GM23338 (cell line): ENCODE results near the gene FBXW7.

Experiments used
- CTCF ChIP-seq, 2 experiments: fragments of 200-600 bp in 1 of 2; sonication (generic) in 1 of 2; conservative IDR thresholded peaks; 2 replicates each; pipeline versions ENCODE4 v1.5.1 to v1.6.1; 2016 to 2017; ENCODE audit warnings: antibody characterized with exemption in 2 of 2, low read depth in 2 of 2, mild to moderate bottlenecking in 2 of 2, moderate library complexity in 1 of 2
- EZH2 ChIP-seq: fragments of 200-600 bp; sonication (generic); IDR thresholded peaks from one replicate; pipeline ENCODE4 v1.8.0; 2017; ENCODE audit warnings: antibody characterized with exemption, mild to moderate bottlenecking, low read depth; ENCODE audit not compliant: unreplicated experiment
- EZH2phosphoT487 ChIP-seq: fragments of 200-600 bp; sonication (generic); IDR thresholded peaks from one replicate; pipeline ENCODE4 v1.8.1; 2018; ENCODE audit warnings: antibody characterized with exemption; ENCODE audit not compliant: unreplicated experiment
- JUNB ChIP-seq: IDR thresholded peaks from one replicate; pipeline ENCODE4 v1.6.1; 2016; ENCODE audit warnings: antibody characterized with exemption; ENCODE audit not compliant: unreplicated experiment
- POLR2AphosphoS5 ChIP-seq: IDR thresholded peaks from 2 replicates; pipeline ENCODE4 v1.6.1; 2016; ENCODE audit warnings: antibody characterized with exemption, low read depth
- STAT1 ChIP-seq: IDR thresholded peaks from one replicate; pipeline ENCODE4 v1.6.1; 2016; ENCODE audit warnings: antibody characterized with exemption; ENCODE audit not compliant: unreplicated experiment
- TF ChIP-seq, protein P1 (sequence below): IDR thresholded peaks from one replicate; pipeline ENCODE4 v1.6.1; 2018; ENCODE audit warnings: antibody characterized with exemption; ENCODE audit not compliant: unreplicated experiment

- no peak for TF ChIP-seq CTCF (conservative IDR thresholded peaks at IDR 0.05; ENCODE audit: low read depth in 2 of 2)
- TF ChIP-seq STAT1: no peak
- TF ChIP-seq, protein P1, sequence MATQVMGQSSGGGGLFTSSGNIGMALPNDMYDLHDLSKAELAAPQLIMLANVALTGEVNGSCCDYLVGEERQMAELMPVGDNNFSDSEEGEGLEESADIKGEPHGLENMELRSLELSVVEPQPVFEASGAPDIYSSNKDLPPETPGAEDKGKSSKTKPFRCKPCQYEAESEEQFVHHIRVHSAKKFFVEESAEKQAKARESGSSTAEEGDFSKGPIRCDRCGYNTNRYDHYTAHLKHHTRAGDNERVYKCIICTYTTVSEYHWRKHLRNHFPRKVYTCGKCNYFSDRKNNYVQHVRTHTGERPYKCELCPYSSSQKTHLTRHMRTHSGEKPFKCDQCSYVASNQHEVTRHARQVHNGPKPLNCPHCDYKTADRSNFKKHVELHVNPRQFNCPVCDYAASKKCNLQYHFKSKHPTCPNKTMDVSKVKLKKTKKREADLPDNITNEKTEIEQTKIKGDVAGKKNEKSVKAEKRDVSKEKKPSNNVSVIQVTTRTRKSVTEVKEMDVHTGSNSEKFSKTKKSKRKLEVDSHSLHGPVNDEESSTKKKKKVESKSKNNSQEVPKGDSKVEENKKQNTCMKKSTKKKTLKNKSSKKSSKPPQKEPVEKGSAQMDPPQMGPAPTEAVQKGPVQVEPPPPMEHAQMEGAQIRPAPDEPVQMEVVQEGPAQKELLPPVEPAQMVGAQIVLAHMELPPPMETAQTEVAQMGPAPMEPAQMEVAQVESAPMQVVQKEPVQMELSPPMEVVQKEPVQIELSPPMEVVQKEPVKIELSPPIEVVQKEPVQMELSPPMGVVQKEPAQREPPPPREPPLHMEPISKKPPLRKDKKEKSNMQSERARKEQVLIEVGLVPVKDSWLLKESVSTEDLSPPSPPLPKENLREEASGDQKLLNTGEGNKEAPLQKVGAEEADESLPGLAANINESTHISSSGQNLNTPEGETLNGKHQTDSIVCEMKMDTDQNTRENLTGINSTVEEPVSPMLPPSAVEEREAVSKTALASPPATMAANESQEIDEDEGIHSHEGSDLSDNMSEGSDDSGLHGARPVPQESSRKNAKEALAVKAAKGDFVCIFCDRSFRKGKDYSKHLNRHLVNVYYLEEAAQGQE: no peak
- no peak for TF ChIP-seq EZH2phosphoT487
- no peak for TF ChIP-seq EZH2
- no peak for TF ChIP-seq POLR2AphosphoS5
- TF ChIP-seq JUNB: no peak
Observed at GRCh38 chr4:152500275-152500674, 35.6 kb downstream of the FBXW7 start.
